ENCODE measurements around the gene DCST1. TPM values are rescaled to one million over a fixed set of nuclear protein-coding genes. Genes with fewer than 3 reads are reported as not detected.

The DCST1 gene
- total RNA-seq, 2 experiments from 2014 or later: not detected

DNA sequence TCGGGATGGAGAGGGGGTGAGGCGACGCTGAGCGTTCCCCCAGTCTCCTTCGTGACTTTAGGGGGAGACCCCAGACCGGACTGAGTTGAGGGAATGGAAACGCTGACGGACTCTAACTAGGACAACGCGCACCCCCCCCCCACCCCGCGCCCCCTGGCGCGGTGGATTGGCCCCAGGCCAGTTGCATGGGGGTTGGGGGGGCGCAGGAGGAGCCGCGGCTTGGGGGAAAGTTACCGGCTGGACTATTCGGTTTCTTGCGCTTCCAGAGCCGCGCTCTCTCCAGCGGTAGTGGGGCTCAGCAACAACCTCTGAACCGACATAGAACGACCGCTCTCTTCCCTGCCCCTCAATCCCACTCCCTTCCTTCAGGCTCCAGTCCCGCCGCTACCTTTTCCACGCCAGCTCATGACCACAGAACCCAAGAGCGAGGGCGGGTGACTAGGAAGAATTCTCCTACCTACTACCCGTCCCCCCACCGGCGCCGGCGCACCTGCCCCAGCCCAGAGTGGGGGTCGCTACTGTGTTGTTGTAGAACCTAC, 30.3 kb upstream of the DCST1 start:
- peak; percentile 43 for DNase-seq (ENCODE audit: low spot score)
- TF ChIP-seq, protein P1, sequence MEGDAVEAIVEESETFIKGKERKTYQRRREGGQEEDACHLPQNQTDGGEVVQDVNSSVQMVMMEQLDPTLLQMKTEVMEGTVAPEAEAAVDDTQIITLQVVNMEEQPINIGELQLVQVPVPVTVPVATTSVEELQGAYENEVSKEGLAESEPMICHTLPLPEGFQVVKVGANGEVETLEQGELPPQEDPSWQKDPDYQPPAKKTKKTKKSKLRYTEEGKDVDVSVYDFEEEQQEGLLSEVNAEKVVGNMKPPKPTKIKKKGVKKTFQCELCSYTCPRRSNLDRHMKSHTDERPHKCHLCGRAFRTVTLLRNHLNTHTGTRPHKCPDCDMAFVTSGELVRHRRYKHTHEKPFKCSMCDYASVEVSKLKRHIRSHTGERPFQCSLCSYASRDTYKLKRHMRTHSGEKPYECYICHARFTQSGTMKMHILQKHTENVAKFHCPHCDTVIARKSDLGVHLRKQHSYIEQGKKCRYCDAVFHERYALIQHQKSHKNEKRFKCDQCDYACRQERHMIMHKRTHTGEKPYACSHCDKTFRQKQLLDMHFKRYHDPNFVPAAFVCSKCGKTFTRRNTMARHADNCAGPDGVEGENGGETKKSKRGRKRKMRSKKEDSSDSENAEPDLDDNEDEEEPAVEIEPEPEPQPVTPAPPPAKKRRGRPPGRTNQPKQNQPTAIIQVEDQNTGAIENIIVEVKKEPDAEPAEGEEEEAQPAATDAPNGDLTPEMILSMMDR (conservative IDR thresholded peaks at IDR 0.05; ENCODE audit: low read length): peak; percentile 33; the same call in 1 of the 2 replicates
- no peak for TF ChIP-seq EZH2phosphoT487 (IDR thresholded peaks at IDR 0.05; ENCODE audit: borderline replicate concordance, low read depth, low read length)
- BruUV-seq (replicated peaks): no TSS peak
- peaks cover 67% of the 10 kb centered on the region for H3K4me1 ChIP-seq (ENCODE audit: insufficient read depth, low read length, poor library complexity, severe bottlenecking)
- H4K20me1 ChIP-seq (ENCODE audit: insufficient read depth, low read length): no peaks in the 10 kb centered on the region
- no peaks in the 10 kb centered on the region for H3K36me3 ChIP-seq (ENCODE audit: insufficient read depth, low read length)
- H3K9me3 ChIP-seq (ENCODE audit: low read length): no peaks in the 10 kb centered on the region
- POLR2A ChIA-PET: interaction anchor here (0.5 to 2.0 kb wide), 3 partner anchors 13 to 571 kb away, joined by 3 to 10 read pairs (median 4); no protein-coding TSS in a partner anchor
- CTCF ChIA-PET (ENCODE audit: unreplicated experiment): no interaction called here
- intact Hi-C loops (cut with micrococcal nuclease; ENCODE audit: unreplicated experiment): loop anchor here (5.0 kb wide), 1 partner anchor 141 kb away; no protein-coding TSS in a partner anchor
- H2AFZ ChIP-seq (ENCODE audit: low read length): peak overlapping the region; percentile 23; the same call in 1 of the 2 replicates
- peak overlapping the region; percentile 93 for H3K4me2 ChIP-seq (ENCODE audit: low read length)
- peak overlapping the region; percentile 87 for H3K4me3 ChIP-seq (ENCODE audit: low read depth, low read length, poor library complexity, severe bottlenecking)
- peaks cover 10% of the 10 kb centered on the region; the same call in 1 of the 2 replicates for H3K79me2 ChIP-seq (ENCODE audit: insufficient read depth, low read depth, low read length)
- no peaks in the 10 kb centered on the region for H3K9me2 ChIP-seq (ENCODE audit: insufficient read depth, low read length)
- peak overlapping the region; percentile 77 for H3K27ac ChIP-seq (ENCODE audit: low read depth, low read length, poor library complexity, severe bottlenecking)

DNA sequence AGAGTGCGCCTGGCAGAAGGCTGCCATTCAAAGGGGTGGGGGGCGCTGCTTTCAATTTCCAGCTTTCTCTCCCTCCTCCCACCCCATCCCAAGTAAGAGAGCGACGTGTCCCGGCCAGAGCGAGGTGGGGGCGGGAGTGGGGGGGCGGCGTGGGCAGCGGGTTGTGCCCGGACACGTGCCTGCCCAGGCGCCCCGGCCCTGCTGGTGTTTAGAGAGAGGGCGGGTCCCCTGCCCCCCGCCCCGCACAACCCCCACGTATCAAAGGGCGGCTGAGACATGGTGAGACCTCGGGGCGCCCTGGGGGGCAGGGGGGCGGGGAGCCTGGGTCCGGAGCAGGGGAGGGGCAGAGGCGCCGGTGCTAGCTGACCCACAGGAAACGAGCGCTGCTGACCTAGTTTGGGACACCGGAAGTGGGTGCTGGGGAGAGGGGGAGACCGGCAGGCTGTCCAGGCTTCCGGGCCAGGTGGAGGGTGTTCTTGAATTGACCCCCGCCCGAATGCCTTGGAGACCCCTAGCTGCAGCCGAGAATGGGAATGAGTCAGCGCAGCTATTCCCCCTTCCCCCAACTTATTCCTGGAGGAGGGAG, 29.8 kb upstream of the DCST1 start:
- H2AFZ ChIP-seq (ENCODE audit: low read length): peak overlapping the region; percentile 23; the same call in 1 of the 2 replicates
- peak overlapping the region; percentile 87 for H3K4me3 ChIP-seq (ENCODE audit: low read depth, low read length, poor library complexity, severe bottlenecking)
- peak overlapping the region; percentile 77 for H3K27ac ChIP-seq (ENCODE audit: low read depth, low read length, poor library complexity, severe bottlenecking)
- DNase-seq (ENCODE audit: low spot score): peak; percentile 48
- ChIA-PET CTCF (ENCODE audit: unreplicated experiment) (no interaction called here), POLR2A (interaction anchor here (0.7 to 2.0 kb wide), 3 partner anchors 13 to 148 kb away, joined by 3 to 10 read pairs (median 4); partner anchors contain the start of gene FLAD1)
- peak overlapping the region; percentile 93 for H3K4me2 ChIP-seq (ENCODE audit: low read length)
- BruUV-seq (replicated peaks): no TSS peak
- H3K4me1 ChIP-seq (ENCODE audit: insufficient read depth, low read length, poor library complexity, severe bottlenecking): peaks cover 68% of the 10 kb centered on the region
- TF ChIP-seq EZH2phosphoT487 (IDR thresholded peaks at IDR 0.05; ENCODE audit: borderline replicate concordance, low read depth, low read length): no peak
- TF ChIP-seq, protein P1 (conservative IDR thresholded peaks at IDR 0.05; ENCODE audit: low read length): 0 out of 2 replicates have a peak, but pooled peaks have one; percentile 17
- no peaks in the 10 kb centered on the region for H3K36me3 ChIP-seq (ENCODE audit: insufficient read depth, low read length)
- intact Hi-C loops (cut with micrococcal nuclease; ENCODE audit: unreplicated experiment): loop anchor here (5.0 kb wide), 1 partner anchor 142 kb away; no protein-coding TSS in a partner anchor
- peaks cover 10% of the 10 kb centered on the region; the same call in 1 of the 2 replicates for H3K79me2 ChIP-seq (ENCODE audit: insufficient read depth, low read depth, low read length)
- H3K9me3 ChIP-seq (ENCODE audit: low read length): no peaks in the 10 kb centered on the region
- H4K20me1 ChIP-seq (ENCODE audit: insufficient read depth, low read length): no peaks in the 10 kb centered on the region
- no peaks in the 10 kb centered on the region for H3K9me2 ChIP-seq (ENCODE audit: insufficient read depth, low read length)
